ENCODE results near the gene NLRC5.

NLRC5 gene

DNA sequence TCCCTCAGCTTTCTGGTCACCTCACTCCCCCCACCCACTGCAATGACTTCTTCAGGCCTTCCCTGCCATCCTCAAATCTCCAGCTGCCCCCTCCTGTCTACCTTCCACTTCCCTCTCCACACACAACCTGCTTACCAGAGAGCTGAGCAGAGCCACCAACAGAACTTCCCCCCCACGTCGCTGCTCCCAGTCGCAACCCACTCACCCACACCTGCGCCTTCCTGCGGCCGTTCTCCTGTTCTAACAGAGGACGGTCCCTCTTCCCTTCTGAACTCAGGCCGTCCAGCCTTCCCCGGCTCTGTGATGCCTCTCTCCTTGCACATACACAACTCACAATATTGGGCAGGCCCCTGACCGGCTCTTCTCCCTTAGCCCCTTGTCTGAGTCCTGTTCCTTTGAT lies 13.6 kb upstream of the NLRC5 start:
- H3K27me3 ChIP-seq (ENCODE audit: control insufficient read depth in 3 of 3, insufficient read depth in 3 of 3, low read depth in 1 of 3, low read length in 3 of 3) = peaks cover 0 to 27% (median 0%) of the 10 kb centered on the region in 3 experiments
- no peak overlapping the region for H3K9ac ChIP-seq (ENCODE audit: low read depth, low read length, poor library complexity)
- WGBS, 2 donors (ENCODE audit: extremely low coverage in 2 of 2, insufficient read length in 2 of 2, insufficient replicate concordance in 1 of 2) = no CpG with 5 or more reads among the region's 10 CpGs
- H4K8ac ChIP-seq (ENCODE audit: low read depth, low read length) = no peak overlapping the region
- peaks cover 0 to 1% of the 10 kb centered on the region in 2 donors for H3K9me3 ChIP-seq (replicated peaks in 1 of 2; ENCODE audit: control insufficient read depth in 2 of 2, insufficient read depth in 1 of 2, low read depth in 1 of 2, low read length in 2 of 2)
- H3K79me1 ChIP-seq (ENCODE audit: low read depth, low read length) = no peaks in the 10 kb centered on the region
- no peak overlapping the region for H3K4ac ChIP-seq (ENCODE audit: low read length)
- H2BK12ac ChIP-seq (ENCODE audit: low read length) = no peak overlapping the region
- peak overlapping the region; percentile 93 for H2BK5ac ChIP-seq (ENCODE audit: low read length)
- no peak overlapping the region for H3K4me2 ChIP-seq (ENCODE audit: insufficient read depth, low read length, poor library complexity, severe bottlenecking)
- H3K14ac ChIP-seq (ENCODE audit: low read length) = no peak overlapping the region
- peaks cover 2 to 4% of the 10 kb centered on the region in 2 donors for H3K4me1 ChIP-seq (ENCODE audit: control insufficient read depth in 2 of 2, insufficient read depth in 1 of 2, low read depth in 1 of 2, low read length in 2 of 2)
- H3K23ac ChIP-seq (ENCODE audit: low read depth, low read length, poor library complexity) = no peak overlapping the region
- DNase-seq (ENCODE audit: low spot score) = no peak
- H2AK5ac ChIP-seq (ENCODE audit: low read depth, low read length) = no peak overlapping the region
- no peak overlapping the region for H3K4me3 ChIP-seq (ENCODE audit: low read length in 2 of 2)
- H4K91ac ChIP-seq (ENCODE audit: low read depth, low read length, poor library complexity) = no peak overlapping the region
- H2BK15ac ChIP-seq (ENCODE audit: low read length) = no peak overlapping the region
- H3K27ac ChIP-seq (replicated peaks; ENCODE audit: low read length) = no peak overlapping the region
- peak overlapping the region; percentile 53 for H2BK120ac ChIP-seq (ENCODE audit: low read depth, low read length)
- no peaks in the 10 kb centered on the region for H3K36me3 ChIP-seq (replicated peaks in 1 of 2; ENCODE audit: control insufficient read depth in 2 of 2, insufficient read depth in 2 of 2, low read length in 2 of 2)
- H3K18ac ChIP-seq (ENCODE audit: low read length) = peak overlapping the region; percentile 68
- H2AFZ ChIP-seq (ENCODE audit: low read length) = no peak overlapping the region

DNA sequence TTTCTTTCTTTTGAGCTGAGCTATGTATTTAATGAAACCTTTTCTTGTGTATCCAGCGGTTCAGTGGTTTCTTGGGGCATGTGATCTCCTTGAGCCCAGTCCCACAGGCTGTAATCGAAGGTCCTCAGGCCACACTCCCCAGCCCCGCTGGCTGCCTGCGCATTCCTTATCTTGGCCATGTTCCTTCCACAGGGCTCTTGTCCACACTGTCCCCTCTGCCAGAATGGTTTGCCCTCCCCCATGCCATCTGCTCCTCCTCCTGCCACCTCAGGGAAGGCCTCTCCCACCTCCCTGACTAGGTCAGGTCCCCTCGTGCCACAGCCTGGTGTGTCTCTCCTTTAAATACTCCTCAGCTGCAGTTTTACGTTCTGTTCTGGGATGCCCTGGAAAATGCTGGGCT lies 12.1 kb upstream of the NLRC5 start:
- H3K18ac ChIP-seq (ENCODE audit: low read length) = no peak overlapping the region
- H2BK5ac ChIP-seq (ENCODE audit: low read length) = no peak overlapping the region
- H3K79me1 ChIP-seq (ENCODE audit: low read depth, low read length) = no peaks in the 10 kb centered on the region
- H3K4me1 ChIP-seq (ENCODE audit: control insufficient read depth in 2 of 2, insufficient read depth in 1 of 2, low read depth in 1 of 2, low read length in 2 of 2) = peaks cover 8 to 9% of the 10 kb centered on the region in 2 donors
- no peak overlapping the region for H2BK15ac ChIP-seq (ENCODE audit: low read length)
- H2AFZ ChIP-seq (ENCODE audit: low read length) = no peak overlapping the region
- H2BK12ac ChIP-seq (ENCODE audit: low read length) = no peak overlapping the region
- no peak overlapping the region for H3K9ac ChIP-seq (ENCODE audit: low read depth, low read length, poor library complexity)
- H3K4ac ChIP-seq (ENCODE audit: low read length) = no peak overlapping the region
- H3K27ac ChIP-seq (replicated peaks; ENCODE audit: low read length) = no peak overlapping the region
- H3K9me3 ChIP-seq (replicated peaks in 1 of 2; ENCODE audit: control insufficient read depth in 2 of 2, insufficient read depth in 1 of 2, low read depth in 1 of 2, low read length in 2 of 2) = no peaks in the 10 kb centered on the region
- DNase-seq (ENCODE audit: low spot score) = no peak
- no peaks in the 10 kb centered on the region for H3K36me3 ChIP-seq (replicated peaks in 1 of 2; ENCODE audit: control insufficient read depth in 2 of 2, insufficient read depth in 2 of 2, low read length in 2 of 2)
- H3K14ac ChIP-seq (ENCODE audit: low read length) = no peak overlapping the region
- H3K4me2 ChIP-seq (ENCODE audit: insufficient read depth, low read length, poor library complexity, severe bottlenecking) = no peak overlapping the region
- no peak overlapping the region for H4K91ac ChIP-seq (ENCODE audit: low read depth, low read length, poor library complexity)
- no CpG with 5 or more reads among the region's 6 CpGs for WGBS, 2 donors (ENCODE audit: extremely low coverage in 2 of 2, insufficient read length in 2 of 2, insufficient replicate concordance in 1 of 2)
- H2AK5ac ChIP-seq (ENCODE audit: low read depth, low read length) = no peak overlapping the region
- no peak overlapping the region for H2BK120ac ChIP-seq (ENCODE audit: low read depth, low read length)
- peaks cover 0 to 25% (median 0%) of the 10 kb centered on the region in 3 experiments for H3K27me3 ChIP-seq (ENCODE audit: control insufficient read depth in 3 of 3, insufficient read depth in 3 of 3, low read depth in 1 of 3, low read length in 3 of 3)
- H3K23ac ChIP-seq (ENCODE audit: low read depth, low read length, poor library complexity) = no peak overlapping the region
- H4K8ac ChIP-seq (ENCODE audit: low read depth, low read length) = no peak overlapping the region
- H3K4me3 ChIP-seq (ENCODE audit: low read length in 2 of 2) = no peak overlapping the region

DNA sequence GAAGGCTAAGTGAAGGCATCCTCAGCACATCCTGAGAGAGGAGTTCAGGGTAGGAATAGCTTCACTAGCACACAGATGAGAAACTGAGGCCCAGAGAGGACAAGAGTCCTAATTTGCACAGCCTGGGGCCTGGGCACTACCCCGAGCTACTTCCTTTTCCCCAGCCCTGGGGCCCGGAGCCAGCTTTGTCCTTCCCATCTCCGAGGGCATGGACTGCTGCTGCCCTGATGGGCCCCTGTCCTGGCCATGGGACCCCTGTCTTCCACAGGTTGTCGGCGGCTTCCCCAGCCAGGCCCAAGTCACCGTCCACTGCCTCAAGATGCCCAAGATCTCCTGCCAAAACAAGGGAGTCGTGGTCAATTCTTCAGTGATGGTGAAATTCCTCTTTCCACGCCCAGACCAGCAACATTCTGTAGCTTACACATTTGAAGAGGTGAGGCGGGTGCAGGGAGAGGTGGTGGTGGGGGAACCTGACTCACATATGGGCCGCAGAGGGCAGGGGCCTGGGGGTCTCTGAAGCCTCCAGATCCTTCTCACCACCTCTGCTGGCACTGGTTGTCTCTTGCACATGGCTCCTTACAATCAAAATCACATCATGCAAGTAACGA lies 11.4 kb upstream of the NLRC5 start:
- peaks cover 6 to 7% of the 10 kb centered on the region in 2 donors for H3K4me1 ChIP-seq (ENCODE audit: control insufficient read depth in 2 of 2, insufficient read depth in 1 of 2, low read depth in 1 of 2, low read length in 2 of 2)
- H2BK12ac ChIP-seq (ENCODE audit: low read length) = no peak overlapping the region
- H3K4me3 ChIP-seq (ENCODE audit: low read length in 2 of 2) = no peak overlapping the region
- no peak overlapping the region for H3K9ac ChIP-seq (ENCODE audit: low read depth, low read length, poor library complexity)
- no peak overlapping the region for H2BK5ac ChIP-seq (ENCODE audit: low read length)
- H3K36me3 ChIP-seq (replicated peaks in 1 of 2; ENCODE audit: control insufficient read depth in 2 of 2, insufficient read depth in 2 of 2, low read length in 2 of 2) = no peaks in the 10 kb centered on the region
- H3K14ac ChIP-seq (ENCODE audit: low read length) = no peak overlapping the region
- H2AK5ac ChIP-seq (ENCODE audit: low read depth, low read length) = peak overlapping the region; percentile 56
- H3K27me3 ChIP-seq (ENCODE audit: control insufficient read depth in 3 of 3, insufficient read depth in 3 of 3, low read depth in 1 of 3, low read length in 3 of 3) = peaks cover 0 to 32% (median 0%) of the 10 kb centered on the region in 3 experiments
- H4K91ac ChIP-seq (ENCODE audit: low read depth, low read length, poor library complexity) = no peak overlapping the region
- H2BK15ac ChIP-seq (ENCODE audit: low read length) = no peak overlapping the region
- H4K8ac ChIP-seq (ENCODE audit: low read depth, low read length) = no peak overlapping the region
- H2AFZ ChIP-seq (ENCODE audit: low read length) = no peak overlapping the region
- no peak overlapping the region for H3K4ac ChIP-seq (ENCODE audit: low read length)
- no peak overlapping the region for H3K18ac ChIP-seq (ENCODE audit: low read length)
- H3K23ac ChIP-seq (ENCODE audit: low read depth, low read length, poor library complexity) = no peak overlapping the region
- no peaks in the 10 kb centered on the region for H3K9me3 ChIP-seq (replicated peaks in 1 of 2; ENCODE audit: control insufficient read depth in 2 of 2, insufficient read depth in 1 of 2, low read depth in 1 of 2, low read length in 2 of 2)
- H2BK120ac ChIP-seq (ENCODE audit: low read depth, low read length) = no peak overlapping the region
- H3K79me1 ChIP-seq (ENCODE audit: low read depth, low read length) = no peaks in the 10 kb centered on the region
- no peak for DNase-seq (ENCODE audit: low spot score)
- no peak overlapping the region for H3K27ac ChIP-seq (replicated peaks; ENCODE audit: low read length)
- H3K4me2 ChIP-seq (ENCODE audit: insufficient read depth, low read length, poor library complexity, severe bottlenecking) = no peak overlapping the region
- no CpG with 5 or more reads among the region's 11 CpGs for WGBS, 2 donors (ENCODE audit: extremely low coverage in 2 of 2, insufficient read length in 2 of 2, insufficient replicate concordance in 1 of 2)

DNA sequence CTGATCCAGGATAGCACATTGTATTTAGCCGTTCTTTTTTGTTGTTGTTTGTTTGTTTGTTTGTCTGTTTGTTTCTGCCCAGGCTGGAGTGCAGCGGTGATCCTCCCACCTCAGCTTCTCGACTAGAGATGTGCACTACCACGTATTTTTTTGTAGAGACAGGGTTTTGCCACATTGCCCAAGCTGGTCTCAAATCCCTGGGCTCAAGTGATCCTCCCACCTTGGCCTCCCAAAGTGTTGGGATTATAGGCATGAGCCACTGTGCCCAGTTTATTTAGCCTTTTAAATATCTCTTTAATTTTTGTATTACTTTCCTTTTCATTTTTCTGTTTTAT lies 9.2 kb upstream of the NLRC5 start:
- Histone ChIP-seq H3K4me2 (ENCODE audit: insufficient read depth, low read length, poor library complexity, severe bottlenecking) (no peak overlapping the region), H4K8ac (ENCODE audit: low read depth, low read length) (no peak overlapping the region), H3K27ac (replicated peaks; ENCODE audit: low read length) (no peak overlapping the region), H3K4me1 (ENCODE audit: control insufficient read depth in 2 of 2, insufficient read depth in 1 of 2, low read depth in 1 of 2, low read length in 2 of 2) (peaks cover 6 to 7% of the 10 kb centered on the region in 2 donors), H3K9me3 (replicated peaks in 1 of 2; ENCODE audit: control insufficient read depth in 2 of 2, insufficient read depth in 1 of 2, low read depth in 1 of 2, low read length in 2 of 2) (no peaks in the 10 kb centered on the region), H3K18ac (ENCODE audit: low read length) (no peak overlapping the region), H2BK120ac (ENCODE audit: low read depth, low read length) (no peak overlapping the region), H2AK5ac (ENCODE audit: low read depth, low read length) (no peak overlapping the region), H3K23ac (ENCODE audit: low read depth, low read length, poor library complexity) (no peak overlapping the region), H2BK12ac (ENCODE audit: low read length) (no peak overlapping the region), H3K14ac (ENCODE audit: low read length) (no peak overlapping the region), H3K4ac (ENCODE audit: low read length) (no peak overlapping the region), H3K9ac (ENCODE audit: low read depth, low read length, poor library complexity) (no peak overlapping the region), H4K91ac (ENCODE audit: low read depth, low read length, poor library complexity) (no peak overlapping the region), H3K36me3 (replicated peaks in 1 of 2; ENCODE audit: control insufficient read depth in 2 of 2, insufficient read depth in 2 of 2, low read length in 2 of 2) (no peaks in the 10 kb centered on the region), H2BK15ac (ENCODE audit: low read length) (no peak overlapping the region), H2AFZ (ENCODE audit: low read length) (no peak overlapping the region), H2BK5ac (ENCODE audit: low read length) (no peak overlapping the region), H3K4me3 (ENCODE audit: low read length in 2 of 2) (no peak overlapping the region), H3K27me3 (ENCODE audit: control insufficient read depth in 3 of 3, insufficient read depth in 3 of 3, low read depth in 1 of 3, low read length in 3 of 3) (peaks cover 0 to 44% (median 0%) of the 10 kb centered on the region in 3 experiments), H3K79me1 (ENCODE audit: low read depth, low read length) (no peaks in the 10 kb centered on the region)
- WGBS, 2 donors (ENCODE audit: extremely low coverage in 2 of 2, insufficient read length in 2 of 2, insufficient replicate concordance in 1 of 2) = no CpG with 5 or more reads among the region's 4 CpGs
- no peak for DNase-seq (ENCODE audit: low spot score)
